DND-41 (cell line): ENCODE results near the gene SUZ12.
A peak's percentile ranks its signal among the peaks of the same experiment; 100 is the strongest.

Source experiments
- ATAC-seq: fragments of 200-7000 bp; cut with Tn5 transposase; 3 replicates; pipeline ENCODE4 v1.9.1; 2021; ENCODE audit warnings: low read depth; ENCODE audit not compliant: insufficient read depth
- DNase-seq: peaks from one replicate; pipeline ENCODE4 v3.0.0-alpha.2; 2020
- H2AFZ ChIP-seq: 2 replicates; pipeline ENCODE4 v1.6.0; 2012; ENCODE audit warnings: low read depth, low read length
- H3K27ac ChIP-seq: 2 replicates; pipeline ENCODE4 v1.5.1; 2012; ENCODE audit warnings: low read length, inconsistent platforms
- H3K27me3 ChIP-seq: fragments of 200-600 bp; sonication (generic); 2 replicates; pipeline ENCODE4 v1.6.0; 2012; ENCODE audit warnings: low read length, mild to moderate bottlenecking, inconsistent platforms; ENCODE audit not compliant: insufficient read depth, poor library complexity
- H3K36me3 ChIP-seq: 2 replicates; pipeline ENCODE4 v1.5.1; 2012; ENCODE audit warnings: low read length, inconsistent platforms; ENCODE audit not compliant: insufficient read depth
- H3K4me1 ChIP-seq: 2 replicates; pipeline ENCODE4 v1.5.1; 2012; ENCODE audit warnings: mild to moderate bottlenecking, low read length; ENCODE audit not compliant: insufficient read depth
- H3K4me2 ChIP-seq: 2 replicates; pipeline ENCODE4 v1.6.0; 2012; ENCODE audit warnings: mild to moderate bottlenecking, moderate library complexity, low read length, inconsistent platforms; ENCODE audit not compliant: insufficient read depth
- H3K4me3 ChIP-seq, 2 experiments: fragments of 200-600 bp in 1 of 2; shearing (Covaris generic) in 1 of 2; 2 replicates each; pipeline ENCODE4 v1.5.1; 2012 to 2016; ENCODE audit warnings: inconsistent platforms in 2 of 2, low read length in 2 of 2, mild to moderate bottlenecking in 2 of 2, low read depth in 1 of 2, moderate library complexity in 1 of 2
- H3K79me2 ChIP-seq: 2 replicates; pipeline ENCODE4 v1.6.0; 2012; ENCODE audit warnings: low read length, inconsistent platforms; ENCODE audit not compliant: insufficient read depth
- H3K9ac ChIP-seq: 2 replicates; pipeline ENCODE4 v1.6.0; 2012; ENCODE audit warnings: low read depth, mild to moderate bottlenecking, inconsistent platforms, low read length, moderate library complexity
- H3K9me3 ChIP-seq: 2 replicates; pipeline ENCODE4 v1.5.1; 2012; ENCODE audit warnings: low read length, moderate library complexity, mild to moderate bottlenecking, inconsistent platforms; ENCODE audit not compliant: insufficient read depth, severe bottlenecking
- H4K20me1 ChIP-seq: 2 replicates; pipeline ENCODE4 v1.6.0; 2012; ENCODE audit warnings: low read length; ENCODE audit not compliant: insufficient read depth
- CTCF ChIP-seq: IDR thresholded peaks from 2 replicates; pipeline ENCODE4 v1.5.1; 2012; ENCODE audit warnings: borderline replicate concordance, low read length, moderate library complexity, mild to moderate bottlenecking; ENCODE audit not compliant: poor library complexity, severe bottlenecking; ENCODE audit errors: extremely low read depth
- EZH2 ChIP-seq: IDR thresholded peaks from 3 replicates; pipeline ENCODE4 v1.6.1; 2012; ENCODE audit warnings: borderline replicate concordance, low read depth, mild to moderate bottlenecking, moderate library complexity, low read length, inconsistent platforms; ENCODE audit not compliant: severe bottlenecking

The SUZ12 gene

GRCh38 chr17:31997005-31997404 is 60.2 kb downstream of the SUZ12 start:
- Histone ChIP-seq H3K9ac (no peak overlapping the region), H2AFZ (no peak overlapping the region), H3K9me3 (no peaks in the 10 kb centered on the region), H3K79me2 (no peaks in the 10 kb centered on the region), H3K27me3 (no peaks in the 10 kb centered on the region), H3K4me2 (no peak overlapping the region), H3K4me3 (no peak overlapping the region), H3K27ac (no peak overlapping the region), H3K36me3 (peaks cover 88% of the 10 kb centered on the region), H4K20me1 (no peaks in the 10 kb centered on the region), H3K4me1 (no peaks in the 10 kb centered on the region)
- ATAC-seq (no peak), DNase-seq (no peak)
- TF ChIP-seq EZH2 (no peak), CTCF (no peak)

- H3K4me1 ChIP-seq: peaks cover 35% of the 10 kb centered on the region
- TF ChIP-seq EZH2 (no peak), CTCF (peak; percentile 88)
- H3K4me2 ChIP-seq: peak within 1 kb of the TSS; percentile 88
- peak within 1 kb of the TSS; percentile 87 for H2AFZ ChIP-seq
- H3K27ac ChIP-seq: peak within 1 kb of the TSS; percentile 74
- peak; percentile 93 for ATAC-seq
- H3K9me3 ChIP-seq: no peaks in the 10 kb centered on the region
- no peaks in the 10 kb centered on the region for H3K27me3 ChIP-seq
- H3K36me3 ChIP-seq: no peaks in the 10 kb centered on the region; the same call in 1 of the 2 replicates
- H4K20me1 ChIP-seq: no peaks in the 10 kb centered on the region; the same call in 1 of the 2 replicates
- peak within 1 kb of the TSS; percentile 57 to 76 for H3K4me3 ChIP-seq
- peak; percentile 90 for DNase-seq
- H3K9ac ChIP-seq: peak within 1 kb of the TSS; percentile 88
- H3K79me2 ChIP-seq: peaks cover 47% of the 10 kb centered on the region
These were observed 70.2 kb downstream of the SUZ12 start, which contains the start of gene LRRC37B for GRCh38 chr17:32006957-32007462. Gene LRRC37B (plus strand): TSS chr17:32007383. CDS start chr17:32021393, 14,010 bp downstream.

- Histone ChIP-seq H3K79me2 (peaks cover 54% of the 10 kb centered on the region), H4K20me1 (no peaks in the 10 kb centered on the region; the same call in 1 of the 2 replicates), H3K36me3 (no peaks in the 10 kb centered on the region; the same call in 1 of the 2 replicates), H3K4me2 (peak overlapping the region; percentile 88), H3K4me1 (peaks cover 40% of the 10 kb centered on the region), H3K9ac (peak overlapping the region; percentile 88), H3K4me3 (peak overlapping the region; percentile 57 to 76), H3K9me3 (no peaks in the 10 kb centered on the region), H3K27ac (peak overlapping the region; percentile 74), H3K27me3 (no peaks in the 10 kb centered on the region), H2AFZ (peak overlapping the region; percentile 87)
- DNase-seq (peak; percentile 72), ATAC-seq (peak; percentile 55)
- no peak for TF ChIP-seq CTCF
These were observed 70.9 kb downstream of the SUZ12 start for GRCh38 chr17:32007463-32008298.
